ENCODE measurements around the gene BCLAF3. TPM values are rescaled to one million over a fixed set of nuclear protein-coding genes. Genes with fewer than 3 reads are reported as not detected.

BCLAF3 gene
- total RNA-seq, 8 experiments from 2014 or later, result 4.1 to 30.5 (median 9.4) TPM

DNA sequence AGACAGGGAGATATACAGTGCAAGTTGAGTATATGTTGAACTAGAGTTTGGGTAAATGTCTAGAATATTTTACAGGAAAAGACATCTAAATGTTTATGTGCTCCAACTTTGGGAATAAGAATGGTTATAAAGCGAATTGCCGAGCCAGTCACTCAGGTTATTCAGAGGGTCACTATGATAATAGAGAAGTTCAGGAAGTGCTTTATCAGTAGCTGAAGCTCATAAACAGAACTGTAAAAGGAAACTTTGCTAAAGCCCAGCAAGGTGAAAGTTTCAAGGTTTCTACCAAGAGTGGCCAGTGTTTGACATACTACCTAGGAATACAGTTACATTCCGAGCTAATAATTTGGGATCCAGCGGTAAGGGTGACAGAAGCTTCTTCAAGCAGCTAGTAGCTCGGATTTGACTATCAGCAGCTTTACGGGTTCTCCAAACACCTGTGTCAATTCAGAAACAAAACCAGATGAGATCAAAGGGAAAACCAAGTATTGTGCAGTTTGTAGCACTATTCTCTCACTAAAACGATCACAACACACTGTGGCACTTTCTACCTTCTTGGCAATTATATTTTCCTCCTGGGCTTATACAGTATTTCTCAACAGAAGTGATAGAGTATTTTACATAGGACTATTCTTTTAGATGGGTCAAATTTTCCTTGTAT, 17.2 kb upstream of the BCLAF3 start:
- no peak overlapping the region for H3K27ac ChIP-seq
- no peak for ATAC-seq (replicated peaks in 6 of 8)
- in situ Hi-C loops (cut with MboI; ENCODE audit: low pct_unique_long_range_greater_than_20kb in 2 of 9, low sequenced_read_pairs in 9 of 9, unreplicated experiment in 9 of 9), result no loop called here
- no peaks in the 10 kb centered on the region for H3K4me1 ChIP-seq (replicated peaks in 1 of 2)
- H3K4me3 ChIP-seq, result no peak overlapping the region
- WGBS, 10 experiments, result 59 to 100% (median 93%) methylated on average over 1 to 7 of the region's 7 CpGs; no CpG with 5 or more reads in 6 of the 10 experiments

DNA sequence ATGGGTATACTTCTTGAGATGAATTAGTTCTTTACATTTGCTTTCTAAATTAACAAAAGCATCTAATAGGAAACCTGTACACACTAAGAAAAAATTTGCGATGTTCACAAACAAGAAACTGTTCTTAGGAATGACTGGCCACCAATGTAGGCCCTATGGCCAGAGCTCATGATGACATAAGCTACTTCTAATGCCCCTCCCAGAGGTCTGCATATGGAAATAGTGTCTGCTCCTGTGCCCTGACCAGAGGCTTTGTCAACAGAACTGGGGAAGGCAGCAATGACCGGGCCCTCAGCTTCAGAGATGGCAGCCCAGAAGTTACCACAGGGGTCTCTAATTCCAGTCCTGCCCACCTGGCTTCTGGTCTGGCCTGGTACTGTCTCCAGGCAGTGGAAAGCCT, 15.0 kb upstream of the BCLAF3 start:
- no peak overlapping the region for H3K27ac ChIP-seq
- peaks cover 4 to 5% of the 10 kb centered on the region in 2 donors for H3K4me1 ChIP-seq (replicated peaks in 1 of 2)
- in situ Hi-C loops (cut with MboI; ENCODE audit: low pct_unique_long_range_greater_than_20kb in 2 of 9, low sequenced_read_pairs in 9 of 9, unreplicated experiment in 9 of 9), result no loop called here
- H3K4me3 ChIP-seq, result no peak overlapping the region
- ATAC-seq (replicated peaks in 6 of 8), result peak in 2 of 8 experiments; percentile 59 to 72
- WGBS, 10 experiments, result 14 to 100% (median 80%) methylated on average over 1 to 2 of the region's 2 CpGs; no CpG with 5 or more reads in 5 of the 10 experiments

DNA sequence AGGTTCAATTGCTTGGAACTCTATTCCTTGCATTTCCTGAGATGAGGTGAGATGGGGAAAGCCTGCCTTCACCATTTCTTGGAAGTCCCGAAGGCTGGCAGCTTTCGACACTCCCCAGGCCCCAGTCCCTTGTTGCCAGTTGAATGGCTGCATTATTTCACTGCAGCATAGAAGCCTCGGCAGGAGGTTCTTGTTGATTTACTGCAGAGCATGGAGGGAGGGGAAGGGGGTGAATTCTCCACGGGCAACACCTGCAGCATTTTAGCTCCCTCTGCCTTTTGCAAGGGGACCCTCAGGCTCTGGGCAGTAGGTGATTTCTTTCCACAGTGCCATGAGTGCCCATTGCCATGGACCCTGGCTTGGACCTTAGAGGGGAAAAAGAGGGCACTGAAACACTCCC, 10.7 kb upstream of the BCLAF3 start:
- peaks cover 4 to 5% of the 10 kb centered on the region in 2 donors for H3K4me1 ChIP-seq (replicated peaks in 1 of 2)

DNA sequence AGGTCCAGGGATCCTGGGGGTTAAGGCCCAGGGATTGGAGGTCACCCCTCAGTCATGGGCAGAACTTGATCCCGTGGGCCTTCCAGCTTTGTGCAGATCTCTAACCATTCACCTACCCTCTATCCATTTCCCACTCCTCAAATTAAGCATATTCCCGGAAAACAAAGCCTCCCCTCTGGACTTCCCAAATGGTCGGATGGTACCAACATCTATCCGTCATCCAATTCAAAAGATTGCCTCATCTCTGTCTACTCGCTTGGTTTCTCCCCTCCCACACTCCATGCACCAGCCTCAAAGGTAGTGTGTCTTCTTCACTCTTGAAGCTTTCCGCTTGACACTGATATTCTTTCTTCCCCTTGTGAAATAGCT, 473 bp upstream of the BCLAF3 start:
- peaks cover 4 to 9% of the 10 kb centered on the region in 2 donors for H3K4me1 ChIP-seq (replicated peaks in 1 of 2)
- ATAC-seq (replicated peaks in 6 of 8), result peak in 6 of 8 experiments; percentile 1 to 6 (median 4)
- 8 to 100% (median 65%) methylated on average over 1 to 5 of the region's 6 CpGs; no CpG with 5 or more reads in 5 of the 10 experiments for WGBS, 10 experiments
- peak overlapping the region; percentile 42 to 93 (median 74) for H3K4me3 ChIP-seq
- H3K27ac ChIP-seq, result peak overlapping the region in 1 of 2 donors; percentile 42
- in situ Hi-C loops (cut with MboI; ENCODE audit: low pct_unique_long_range_greater_than_20kb in 2 of 9, low sequenced_read_pairs in 9 of 9, unreplicated experiment in 9 of 9), result no loop called here

More for the DNA sequence above, 10.7 kb upstream of the BCLAF3 start:
- 0 to 40% (median 11%) methylated on average over 1 to 4 of the region's 4 CpGs; no CpG with 5 or more reads in 7 of the 10 experiments for whole genome bisulfite sequencing, 10 experiments
- Histone ChIP-seq H3K27ac (no peak overlapping the region), H3K4me3 (no peak overlapping the region)
- in situ Hi-C loops (cut with MboI; ENCODE audit: low pct_unique_long_range_greater_than_20kb in 2 of 9, low sequenced_read_pairs in 9 of 9, unreplicated experiment in 9 of 9), result no loop called here
- peak in 5 of 8 experiments; percentile 48 to 88 (median 65) for ATAC-seq (replicated peaks in 6 of 8)

DNA sequence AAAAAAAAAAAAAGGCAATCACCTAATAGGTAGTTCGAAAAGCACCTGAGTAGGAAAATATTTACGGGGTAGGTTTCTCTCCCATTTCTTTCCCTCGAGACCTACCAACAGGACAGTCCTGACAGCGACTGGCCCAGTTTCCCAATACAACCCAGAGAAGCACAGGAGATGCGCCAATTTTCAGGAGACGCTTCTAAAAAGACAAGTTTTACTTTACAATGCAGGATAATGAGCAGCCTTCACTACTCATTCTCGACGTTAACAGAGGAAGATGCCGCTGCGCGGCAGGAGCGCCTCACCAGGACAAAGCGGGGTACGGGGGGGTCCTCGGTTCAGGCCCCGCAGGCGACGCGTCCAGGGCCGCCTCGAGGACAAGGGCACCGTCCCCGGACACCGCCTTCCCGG, 708 bp downstream of the BCLAF3 start:
- Histone ChIP-seq H3K27ac (peak overlapping the region; percentile 69 to 87), H3K4me3 (peak overlapping the region; percentile 42 to 93 (median 74)), H3K4me1 (replicated peaks in 1 of 2) (peaks cover 4 to 9% of the 10 kb centered on the region in 2 donors)
- peak in 2 of 8 experiments; percentile 6 to 25 for ATAC-seq (replicated peaks in 6 of 8)
- 8 to 17% (median 12%) methylated on average over 1 to 3 of the region's 25 CpGs; no CpG with 5 or more reads in 6 of the 10 experiments for WGBS, 10 experiments
- in situ Hi-C loops (cut with MboI; ENCODE audit: low pct_unique_long_range_greater_than_20kb in 2 of 9, low sequenced_read_pairs in 9 of 9, unreplicated experiment in 9 of 9), result no loop called here

DNA sequence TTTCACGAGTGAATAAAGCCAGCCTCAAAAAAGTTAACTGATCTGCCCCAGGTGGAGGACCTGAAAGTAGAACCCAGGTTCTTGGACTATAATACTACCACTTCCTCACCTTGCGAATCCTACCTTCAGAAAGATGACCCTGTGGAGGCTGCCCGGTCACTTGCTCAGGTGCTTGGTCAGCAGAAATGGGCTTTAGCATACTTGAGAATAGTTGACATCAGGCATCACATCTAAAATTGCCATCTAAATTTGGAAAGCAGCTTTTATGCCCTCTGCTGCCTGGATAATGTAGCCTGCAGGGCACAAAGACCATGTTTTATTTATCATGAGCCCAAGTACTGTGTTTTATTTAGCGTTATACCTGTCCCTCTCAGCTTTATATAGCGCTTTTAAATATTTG, 3.0 kb downstream of the BCLAF3 start:
- H3K4me1 ChIP-seq (replicated peaks in 1 of 2), result peaks cover 4 to 9% of the 10 kb centered on the region in 2 donors
- no peak for ATAC-seq (replicated peaks in 6 of 8)
- in situ Hi-C loops (cut with MboI; ENCODE audit: low pct_unique_long_range_greater_than_20kb in 2 of 9, low sequenced_read_pairs in 9 of 9, unreplicated experiment in 9 of 9), result no loop called here
- H3K27ac ChIP-seq, result no peak overlapping the region
- 40 to 100% (median 92%) methylated on average over 1 to 3 of the region's 5 CpGs; no CpG with 5 or more reads in 3 of the 10 experiments for WGBS, 10 experiments
- no peak overlapping the region for H3K4me3 ChIP-seq

DNA sequence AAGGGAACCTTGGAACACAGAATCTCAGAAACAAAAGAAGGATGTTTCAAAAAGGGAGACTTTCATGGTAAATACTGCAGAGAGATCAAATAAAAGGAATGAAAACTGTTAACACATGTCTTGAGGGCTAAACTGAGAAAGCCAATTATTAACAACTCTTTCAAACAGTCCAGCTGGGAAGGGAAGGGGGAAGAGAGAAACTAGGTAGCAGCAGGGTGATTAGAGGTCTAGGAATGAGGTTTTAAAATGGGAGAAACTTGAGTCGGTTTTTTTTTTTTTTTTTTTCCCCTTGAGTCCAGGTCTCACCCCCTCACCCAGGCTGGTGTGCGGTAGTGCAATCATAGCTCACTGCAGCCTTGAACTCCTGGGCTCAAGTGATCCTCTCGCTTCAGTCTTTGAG, 4.3 kb downstream of the BCLAF3 start:
- 55 to 100% methylated on average over 1 to 3 of the region's 3 CpGs; no CpG with 5 or more reads in 8 of the 10 experiments for WGBS, 10 experiments
- Histone ChIP-seq H3K4me3 (no peak overlapping the region), H3K27ac (no peak overlapping the region), H3K4me1 (replicated peaks in 1 of 2) (peaks cover 3 to 8% of the 10 kb centered on the region in 2 donors)
- in situ Hi-C loops (cut with MboI; ENCODE audit: low pct_unique_long_range_greater_than_20kb in 2 of 9, low sequenced_read_pairs in 9 of 9, unreplicated experiment in 9 of 9), result no loop called here
- no peak for ATAC-seq (replicated peaks in 6 of 8)

DNA sequence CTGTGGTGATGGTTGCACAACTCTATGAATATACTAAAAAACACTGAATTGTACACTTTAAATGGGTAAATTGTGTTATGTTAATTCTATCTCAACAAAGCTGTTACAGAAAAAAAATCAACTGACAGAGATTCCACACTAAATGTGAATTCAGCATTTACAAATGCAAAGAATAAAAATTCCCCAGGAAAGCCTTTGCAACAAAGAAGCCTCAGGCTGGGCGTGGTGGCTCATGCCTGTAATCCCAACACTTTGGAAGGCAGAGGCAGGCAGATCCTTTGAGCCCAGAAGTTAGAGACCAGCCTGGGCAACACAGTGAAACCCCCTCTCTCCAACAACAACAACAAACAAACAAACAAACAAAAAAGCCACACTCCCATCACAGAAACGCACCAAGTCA, 8.9 kb downstream of the BCLAF3 start:
- 0 to 100% (median 39%) methylated on average over 1 to 2 of the region's 2 CpGs; no CpG with 5 or more reads in 5 of the 10 experiments for WGBS, 10 experiments
- Histone ChIP-seq H3K4me1 (replicated peaks in 1 of 2) (no peaks in the 10 kb centered on the region), H3K27ac (no peak overlapping the region), H3K4me3 (no peak overlapping the region)
- ATAC-seq (replicated peaks in 6 of 8), result peak in 3 of 8 experiments; percentile 76 to 94 (median 90)
- in situ Hi-C loops (cut with MboI; ENCODE audit: low pct_unique_long_range_greater_than_20kb in 2 of 9, low sequenced_read_pairs in 9 of 9, unreplicated experiment in 9 of 9), result no loop called here

DNA sequence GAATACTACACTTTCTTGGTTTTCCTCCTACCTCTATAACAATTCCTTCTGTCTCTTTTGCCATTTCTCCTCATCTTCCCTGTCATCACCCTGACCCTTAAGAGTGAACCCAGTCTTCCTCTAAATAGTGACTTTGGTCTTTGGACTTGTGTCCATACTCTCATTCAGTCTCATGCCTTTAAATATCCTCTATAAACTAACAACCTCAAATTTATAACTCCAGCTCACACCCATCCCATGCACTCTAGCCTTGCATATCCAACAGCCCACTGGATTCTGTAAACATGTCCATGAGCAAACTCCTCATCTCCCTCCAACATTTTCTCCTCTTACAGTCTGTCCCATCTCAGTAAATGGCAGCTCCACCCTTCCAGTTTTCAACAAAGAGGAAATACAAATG, 15.0 kb downstream of the BCLAF3 start:
- ATAC-seq (replicated peaks in 6 of 8), result peak in 2 of 8 experiments; percentile 22 to 68
- no peak overlapping the region for H3K27ac ChIP-seq
- H3K4me1 ChIP-seq (replicated peaks in 1 of 2), result no peaks in the 10 kb centered on the region
- in situ Hi-C loops (cut with MboI; ENCODE audit: low pct_unique_long_range_greater_than_20kb in 2 of 9, low sequenced_read_pairs in 9 of 9, unreplicated experiment in 9 of 9), result no loop called here
- no peak overlapping the region for H3K4me3 ChIP-seq

DNA sequence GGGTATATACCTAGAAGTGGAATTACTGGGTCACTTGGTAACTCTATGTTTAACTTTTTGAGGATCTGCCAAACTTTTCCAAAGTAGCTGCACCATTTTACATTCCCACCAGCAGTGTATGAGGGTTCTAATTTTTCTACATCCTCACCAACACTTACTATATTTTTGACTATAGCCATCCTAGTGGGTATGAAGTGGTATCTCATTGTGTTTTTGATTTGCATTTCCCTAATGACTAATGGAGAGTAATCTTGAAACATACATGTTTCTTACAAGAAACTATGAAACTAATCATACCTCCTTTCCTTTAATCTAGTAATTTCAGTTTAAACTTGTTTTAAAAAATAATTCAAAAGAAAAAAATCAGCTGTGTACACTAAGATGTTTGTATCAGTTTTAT, 17.9 kb downstream of the BCLAF3 start:
- in situ Hi-C loops (cut with MboI; ENCODE audit: low pct_unique_long_range_greater_than_20kb in 2 of 9, low sequenced_read_pairs in 9 of 9, unreplicated experiment in 9 of 9), result no loop called here
- no peak overlapping the region for H3K4me3 ChIP-seq
- H3K4me1 ChIP-seq (replicated peaks in 1 of 2), result no peaks in the 10 kb centered on the region
- H3K27ac ChIP-seq, result no peak overlapping the region
- no peak for ATAC-seq (replicated peaks in 6 of 8)

DNA sequence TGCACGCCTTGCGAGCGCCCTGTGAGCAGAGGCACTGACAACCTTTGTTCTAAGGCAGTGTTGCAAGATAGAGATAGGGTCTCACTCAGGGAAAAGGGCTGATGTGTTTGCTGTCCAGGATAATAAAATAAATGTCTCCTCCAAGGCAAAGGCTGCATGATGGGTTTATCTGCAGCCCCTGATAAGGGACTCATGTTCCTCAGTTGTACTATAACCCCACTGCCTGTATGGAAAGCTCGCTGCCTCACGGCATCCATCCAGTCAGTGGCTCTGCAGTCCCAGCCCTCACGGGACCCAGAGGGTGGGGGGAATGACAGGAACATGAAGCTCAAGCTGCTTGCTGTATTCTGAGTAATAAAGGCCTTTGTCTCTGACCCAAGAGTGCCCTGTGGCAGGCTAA, 22.6 kb downstream of the BCLAF3 start:
- in situ Hi-C loops (cut with MboI; ENCODE audit: low pct_unique_long_range_greater_than_20kb in 2 of 9, low sequenced_read_pairs in 9 of 9, unreplicated experiment in 9 of 9), result no loop called here
- WGBS, 10 experiments, result 52 to 80% methylated on average over 2 to 3 of the region's 6 CpGs; no CpG with 5 or more reads in 8 of the 10 experiments

DNA sequence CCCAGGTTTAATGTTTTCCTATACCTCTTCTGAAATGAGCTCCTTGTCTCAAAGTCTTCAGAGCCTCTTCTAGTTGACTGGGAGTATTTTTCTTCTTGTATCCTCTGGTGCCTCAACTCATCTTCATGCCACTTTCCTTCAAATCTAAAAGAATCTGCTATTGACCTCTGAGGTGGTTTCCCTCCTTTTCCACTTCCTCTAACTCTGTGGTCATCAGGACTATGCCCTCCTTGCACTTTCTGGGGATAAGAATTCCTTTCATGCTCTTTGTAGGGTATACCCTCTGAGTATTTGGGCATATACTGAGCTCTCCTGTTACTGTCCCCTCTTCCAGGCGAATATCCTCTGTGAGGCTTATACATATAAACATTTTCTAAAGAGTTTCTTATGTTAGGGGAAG, 24.8 kb downstream of the BCLAF3 start:
- no peaks in the 10 kb centered on the region for H3K4me1 ChIP-seq (replicated peaks in 1 of 2)
- in situ Hi-C loops (cut with MboI; ENCODE audit: low pct_unique_long_range_greater_than_20kb in 2 of 9, low sequenced_read_pairs in 9 of 9, unreplicated experiment in 9 of 9), result no loop called here
- WGBS, 10 experiments, result 100% methylated on average over 1 of the region's 1 CpG; no CpG with 5 or more reads in 9 of the 10 experiments
- H3K4me3 ChIP-seq, result no peak overlapping the region
- no peak overlapping the region for H3K27ac ChIP-seq
- ATAC-seq (replicated peaks in 6 of 8), result no peak

More for the DNA sequence above, 22.6 kb downstream of the BCLAF3 start:
- H3K27ac ChIP-seq, result no peak overlapping the region
- ATAC-seq (replicated peaks in 6 of 8), result no peak
- no peaks in the 10 kb centered on the region for H3K4me1 ChIP-seq (replicated peaks in 1 of 2)
- no peak overlapping the region for H3K4me3 ChIP-seq

DNA sequence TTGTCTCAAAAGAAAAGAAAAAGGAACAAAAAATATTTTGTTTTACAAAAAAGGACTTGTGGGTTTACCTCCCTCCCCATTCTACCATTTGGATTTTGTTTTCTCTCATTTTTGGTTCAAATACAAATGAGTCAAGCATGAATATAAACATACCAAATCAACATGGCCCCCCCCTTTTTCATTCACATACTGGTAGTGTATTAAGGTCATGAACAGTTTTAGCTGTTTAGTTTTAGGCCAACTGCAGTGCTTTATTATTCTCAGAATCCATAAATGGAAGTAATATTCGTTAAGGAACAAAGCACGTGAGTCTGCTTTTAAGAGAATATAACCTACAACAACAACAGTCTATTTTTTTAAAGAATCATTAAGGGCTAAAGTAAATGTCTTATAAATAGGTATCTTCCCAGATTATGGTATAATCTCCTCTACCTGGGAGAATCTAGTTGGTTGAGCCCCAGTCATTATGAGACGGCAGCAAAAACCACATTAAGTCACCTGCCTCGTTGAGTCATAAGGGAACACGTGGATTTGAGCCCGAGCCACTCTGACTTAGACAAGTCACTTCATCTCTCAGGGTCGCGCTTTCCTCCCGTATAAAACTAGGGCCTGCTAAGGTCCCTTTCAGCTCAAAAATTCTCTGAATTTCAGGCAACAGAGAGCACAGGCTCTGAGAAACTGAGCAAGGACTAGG, 26.7 kb downstream of the BCLAF3 start:
- Histone ChIP-seq H3K4me1 (replicated peaks in 1 of 2) (no peaks in the 10 kb centered on the region), H3K4me3 (no peak overlapping the region), H3K27ac (no peak overlapping the region)
- no peak for ATAC-seq (replicated peaks in 6 of 8)
- 63 to 96% (median 87%) methylated on average over 4 to 8 of the region's 9 CpGs; no CpG with 5 or more reads in 6 of the 10 experiments for WGBS, 10 experiments
- in situ Hi-C loops (cut with MboI; ENCODE audit: low pct_unique_long_range_greater_than_20kb in 2 of 9, low sequenced_read_pairs in 9 of 9, unreplicated experiment in 9 of 9), result no loop called here

All from motor neuron (in vitro differentiated cells).